ENCODE data around the gene CXorf51B.
"Not testable (repeated sequence)": the region's sequence is repeated elsewhere in the genome, so short reads cannot be mapped to it uniquely, and the experiment has no call there.

Gene CXorf51B

GRCh38 chrX:146809471-146809870 is at the start of gene CXorf51B:
Gene CXorf51B, plus strand, starts transcription at chrX:146809771. Its CDS starts 21 bp downstream, at chrX:146809792.
- DNase-seq (ENCODE audit: low spot score): not testable (repeated sequence)

- not testable (repeated sequence) for DNase-seq (ENCODE audit: low spot score)
These were observed 5.1 kb downstream of the CXorf51B start, which contains the start of gene CXorf51A for GRCh38 chrX:146814644-146815043. Gene CXorf51A, minus strand, starts transcription at chrX:146814744. Its CDS starts 21 bp downstream, at chrX:146814723.

- no peak for DNase-seq (ENCODE audit: low spot score)
These were observed 22.4 kb downstream of the CXorf51B start for GRCh38 chrX:146831994-146832393.

- DNase-seq (ENCODE audit: low spot score): no peak
These were observed 44.7 kb downstream of the CXorf51B start for GRCh38 chrX:146854281-146854680.

All from LoVo (cell line).